ENCODE data around the gene UNC13C.

DNA sequence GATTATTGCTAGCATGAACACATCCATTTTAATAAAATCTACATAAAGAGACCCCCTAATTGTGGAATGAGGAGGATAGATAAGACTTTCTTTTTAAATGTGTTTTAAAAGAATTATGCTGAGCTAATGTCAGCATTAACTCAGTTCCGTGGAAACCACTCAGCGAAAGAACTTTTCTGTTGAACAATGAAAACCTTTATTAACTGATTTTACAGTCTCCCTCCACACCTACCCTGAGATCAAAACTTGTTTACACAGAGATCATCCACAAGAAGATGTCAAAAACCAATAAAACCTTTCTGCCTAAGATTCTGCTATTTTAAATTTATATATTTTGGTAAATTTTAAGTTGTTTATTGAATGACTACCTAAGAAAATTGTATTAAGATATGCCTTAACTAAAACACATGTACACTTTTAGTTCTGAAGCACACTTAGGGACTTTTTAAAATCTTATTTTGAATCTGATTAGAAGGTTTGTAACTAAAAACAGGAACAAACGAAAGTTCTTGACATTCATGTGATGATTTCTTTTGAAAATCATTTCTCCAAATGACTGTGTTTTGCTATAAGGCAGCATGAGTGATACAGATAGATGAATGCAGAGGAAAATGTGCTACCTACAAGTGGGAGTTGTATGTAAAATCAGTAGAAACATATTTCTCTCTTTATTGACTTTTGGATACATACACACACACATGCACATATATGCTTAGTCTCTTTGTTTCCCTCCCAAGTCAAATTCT is 369.0 kb downstream of the UNC13C start:
- TF ChIP-seq, protein P1, sequence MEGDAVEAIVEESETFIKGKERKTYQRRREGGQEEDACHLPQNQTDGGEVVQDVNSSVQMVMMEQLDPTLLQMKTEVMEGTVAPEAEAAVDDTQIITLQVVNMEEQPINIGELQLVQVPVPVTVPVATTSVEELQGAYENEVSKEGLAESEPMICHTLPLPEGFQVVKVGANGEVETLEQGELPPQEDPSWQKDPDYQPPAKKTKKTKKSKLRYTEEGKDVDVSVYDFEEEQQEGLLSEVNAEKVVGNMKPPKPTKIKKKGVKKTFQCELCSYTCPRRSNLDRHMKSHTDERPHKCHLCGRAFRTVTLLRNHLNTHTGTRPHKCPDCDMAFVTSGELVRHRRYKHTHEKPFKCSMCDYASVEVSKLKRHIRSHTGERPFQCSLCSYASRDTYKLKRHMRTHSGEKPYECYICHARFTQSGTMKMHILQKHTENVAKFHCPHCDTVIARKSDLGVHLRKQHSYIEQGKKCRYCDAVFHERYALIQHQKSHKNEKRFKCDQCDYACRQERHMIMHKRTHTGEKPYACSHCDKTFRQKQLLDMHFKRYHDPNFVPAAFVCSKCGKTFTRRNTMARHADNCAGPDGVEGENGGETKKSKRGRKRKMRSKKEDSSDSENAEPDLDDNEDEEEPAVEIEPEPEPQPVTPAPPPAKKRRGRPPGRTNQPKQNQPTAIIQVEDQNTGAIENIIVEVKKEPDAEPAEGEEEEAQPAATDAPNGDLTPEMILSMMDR (IDR thresholded peaks at IDR 0.05): no peak
- TF ChIP-seq POLR2A (IDR thresholded peaks at IDR 0.05): no peak
